GM18498 (cell line): ENCODE data around the gene ANKRD52.
"Not testable (repeated sequence)": the region's sequence is repeated elsewhere in the genome, so short reads cannot be mapped to it uniquely, and the experiment has no call there.

ENCODE experiments used
- ATAC-seq: cut with Tn5 transposase; IDR thresholded peaks from one replicate; pipeline ENCODE4 v1.9.1; 2021; ENCODE audit warnings: mild to moderate bottlenecking, moderate library complexity; ENCODE audit not compliant: unreplicated experiment

ANKRD52 gene

GRCh38 chr12:56213878-56214277 lies 44.3 kb downstream of the ANKRD52 start:
- no peak for ATAC-seq

GRCh38 chr12:56212361-56212760 lies 45.8 kb downstream of the ANKRD52 start:
- ATAC-seq, result no peak

GRCh38 chr12:56208006-56208405 lies 50.2 kb downstream of the ANKRD52 start:
- ATAC-seq, result no peak

- no peak for ATAC-seq
Observed at GRCh38 chr12:56206452-56207166, 51.6 kb downstream of the ANKRD52 start.

- ATAC-seq, result no peak
Observed at GRCh38 chr12:56205445-56205844, 52.7 kb downstream of the ANKRD52 start.

- no peak for ATAC-seq
Observed at GRCh38 chr12:56204275-56204674, 53.9 kb downstream of the ANKRD52 start.

- ATAC-seq, result no peak
Observed at GRCh38 chr12:56202838-56203237, 55.3 kb downstream of the ANKRD52 start.

- no peak for ATAC-seq
Observed at GRCh38 chr12:56202366-56202765, 55.8 kb downstream of the ANKRD52 start.

- no peak for ATAC-seq
Observed at GRCh38 chr12:56198836-56199235, 59.3 kb downstream of the ANKRD52 start.

GRCh38 chr12:56197921-56198635 lies 60.1 kb downstream of the ANKRD52 start:
- no peak for ATAC-seq

GRCh38 chr12:56196818-56197550 lies 61.2 kb downstream of the ANKRD52 start:
- not testable (repeated sequence) for ATAC-seq

- no peak for ATAC-seq
Observed at GRCh38 chr12:56193025-56193578, 65.1 kb downstream of the ANKRD52 start.

- ATAC-seq, result no peak
Observed at GRCh38 chr12:56192582-56192981, 65.6 kb downstream of the ANKRD52 start.

- no peak for ATAC-seq
Observed at GRCh38 chr12:56190695-56191155, 67.5 kb downstream of the ANKRD52 start.

- peak; percentile 31 for ATAC-seq
Observed at GRCh38 chr12:56189918-56190694, 68.1 kb downstream of the ANKRD52 start.

GRCh38 chr12:56189099-56189917 lies 68.9 kb downstream of the ANKRD52 start, which contains the start of gene SMARCC2:
Gene SMARCC2, minus strand, starts transcription at chr12:56189483. Its CDS starts 22 bp downstream, at chr12:56189461.
- peak; percentile 77 for ATAC-seq

- no peak for ATAC-seq
Observed at GRCh38 chr12:56188778-56189098, 69.4 kb downstream of the ANKRD52 start.

- ATAC-seq, result no peak
Observed at GRCh38 chr12:56188131-56188777, 69.9 kb downstream of the ANKRD52 start.
